ENCODE data around the gene GID4.

Gene GID4

GRCh38 chr17:18027280-18027679, 11.9 kb upstream of the GID4 start:
- H4K91ac ChIP-seq (ENCODE audit: low read depth, low read length), result no peak overlapping the region
- no peak overlapping the region for H4K8ac ChIP-seq (ENCODE audit: low read depth, low read length)
- no peak overlapping the region for H3K9ac ChIP-seq (ENCODE audit: low read length)
- H3K79me1 ChIP-seq (ENCODE audit: low read length), result no peaks in the 10 kb centered on the region
- H2BK120ac ChIP-seq (ENCODE audit: insufficient read depth, low read length, poor library complexity), result no peak overlapping the region
- H3K9me3 ChIP-seq (ENCODE audit: insufficient read depth, low read depth, low read length), result no peaks in the 10 kb centered on the region
- H3K18ac ChIP-seq (ENCODE audit: low read length), result no peak overlapping the region
- no peak overlapping the region for H2BK5ac ChIP-seq (ENCODE audit: low read depth, low read length, poor library complexity)
- WGBS (ENCODE audit: extremely low coverage, insufficient coverage, insufficient read length), result no CpG with 5 or more reads among the region's 6 CpGs
- H3K4me1 ChIP-seq (ENCODE audit: control insufficient read depth in 1 of 2, insufficient read depth in 2 of 2, low read length in 2 of 2), result peaks cover 10 to 16% of the 10 kb centered on the region in 2 experiments
- H2AK5ac ChIP-seq (ENCODE audit: low read length), result no peak overlapping the region
- H2AFZ ChIP-seq (ENCODE audit: insufficient read depth, low read length, poor library complexity), result no peak overlapping the region
- H3K4me3 ChIP-seq (ENCODE audit: low read depth, low read length), result no peak overlapping the region
- H3K4ac ChIP-seq (ENCODE audit: low read depth, low read length), result no peak overlapping the region
- no peak overlapping the region for H4K12ac ChIP-seq (ENCODE audit: low read depth, low read length)
- H3K79me2 ChIP-seq (ENCODE audit: control insufficient read depth, insufficient read depth, low read length, poor library complexity), result peaks cover 2% of the 10 kb centered on the region
- peaks cover 3 to 6% of the 10 kb centered on the region in 2 experiments for H3K36me3 ChIP-seq (ENCODE audit: control insufficient read depth in 1 of 2, insufficient read depth in 2 of 2, low read length in 2 of 2)
- no peaks in the 10 kb centered on the region for H3K27me3 ChIP-seq (ENCODE audit: insufficient read depth, low read length)
- H3K23ac ChIP-seq (ENCODE audit: low read length), result no peak overlapping the region
- no peak overlapping the region for H2BK12ac ChIP-seq (ENCODE audit: low read length)
- H3K4me2 ChIP-seq (ENCODE audit: low read length), result no peak overlapping the region
- H3K14ac ChIP-seq (ENCODE audit: low read length), result no peak overlapping the region
- no peak overlapping the region for H3K27ac ChIP-seq (ENCODE audit: low read depth, low read length)
- DNase-seq, result no peak

- Histone ChIP-seq H2AFZ (ENCODE audit: insufficient read depth, low read length, poor library complexity) (no peak overlapping the region), H3K4me1 (ENCODE audit: control insufficient read depth in 1 of 2, insufficient read depth in 2 of 2, low read length in 2 of 2) (peaks cover 13 to 19% of the 10 kb centered on the region in 2 experiments), H3K14ac (ENCODE audit: low read length) (no peak overlapping the region), H3K79me2 (ENCODE audit: control insufficient read depth, insufficient read depth, low read length, poor library complexity) (peaks cover 5% of the 10 kb centered on the region), H2AK5ac (ENCODE audit: low read length) (peak overlapping the region; percentile 81), H3K23ac (ENCODE audit: low read length) (no peak overlapping the region), H2BK5ac (ENCODE audit: low read depth, low read length, poor library complexity) (peak overlapping the region; percentile 46), H4K12ac (ENCODE audit: low read depth, low read length) (no peak overlapping the region), H3K4me2 (ENCODE audit: low read length) (no peak overlapping the region), H3K4me3 (ENCODE audit: low read depth, low read length) (no peak overlapping the region), H3K27me3 (ENCODE audit: insufficient read depth, low read length) (no peaks in the 10 kb centered on the region), H3K79me1 (ENCODE audit: low read length) (peaks cover 7% of the 10 kb centered on the region), H3K4ac (ENCODE audit: low read depth, low read length) (no peak overlapping the region), H3K18ac (ENCODE audit: low read length) (peak overlapping the region; percentile 55), H3K9me3 (ENCODE audit: insufficient read depth, low read depth, low read length) (no peaks in the 10 kb centered on the region), H2BK12ac (ENCODE audit: low read length) (peak overlapping the region; percentile 41), H4K8ac (ENCODE audit: low read depth, low read length) (peak overlapping the region; percentile 28), H3K9ac (ENCODE audit: low read length) (no peak overlapping the region), H4K91ac (ENCODE audit: low read depth, low read length) (peak overlapping the region; percentile 38), H3K36me3 (ENCODE audit: control insufficient read depth in 1 of 2, insufficient read depth in 2 of 2, low read length in 2 of 2) (peaks cover 3 to 6% of the 10 kb centered on the region in 2 experiments), H3K27ac (ENCODE audit: low read depth, low read length) (no peak overlapping the region), H2BK120ac (ENCODE audit: insufficient read depth, low read length, poor library complexity) (no peak overlapping the region)
- no peak for DNase-seq
- no CpG with 5 or more reads among the region's 11 CpGs for WGBS (ENCODE audit: extremely low coverage, insufficient coverage, insufficient read length)
Measured at GRCh38 chr17:18028114-18028951, 10.9 kb upstream of the GID4 start.

GRCh38 chr17:18028952-18029540, 10.2 kb upstream of the GID4 start:
- no peak overlapping the region for H3K4me3 ChIP-seq (ENCODE audit: low read depth, low read length)
- no peak overlapping the region for H3K4me2 ChIP-seq (ENCODE audit: low read length)
- H3K14ac ChIP-seq (ENCODE audit: low read length), result no peak overlapping the region
- H3K9ac ChIP-seq (ENCODE audit: low read length), result no peak overlapping the region
- DNase-seq, result no peak
- no peaks in the 10 kb centered on the region for H3K9me3 ChIP-seq (ENCODE audit: insufficient read depth, low read depth, low read length)
- no peak overlapping the region for H3K23ac ChIP-seq (ENCODE audit: low read length)
- no peak overlapping the region for H3K27ac ChIP-seq (ENCODE audit: low read depth, low read length)
- H3K4me1 ChIP-seq (ENCODE audit: control insufficient read depth in 1 of 2, insufficient read depth in 2 of 2, low read length in 2 of 2), result peaks cover 13 to 19% of the 10 kb centered on the region in 2 experiments
- no peak overlapping the region for H2AFZ ChIP-seq (ENCODE audit: insufficient read depth, low read length, poor library complexity)
- H2BK5ac ChIP-seq (ENCODE audit: low read depth, low read length, poor library complexity), result no peak overlapping the region
- peak overlapping the region; percentile 6 for H2BK12ac ChIP-seq (ENCODE audit: low read length)
- H3K79me2 ChIP-seq (ENCODE audit: control insufficient read depth, insufficient read depth, low read length, poor library complexity), result peaks cover 5% of the 10 kb centered on the region
- no peak overlapping the region for H3K4ac ChIP-seq (ENCODE audit: low read depth, low read length)
- no peak overlapping the region for H4K12ac ChIP-seq (ENCODE audit: low read depth, low read length)
- H2BK120ac ChIP-seq (ENCODE audit: insufficient read depth, low read length, poor library complexity), result no peak overlapping the region
- H3K79me1 ChIP-seq (ENCODE audit: low read length), result peaks cover 7% of the 10 kb centered on the region
- H4K91ac ChIP-seq (ENCODE audit: low read depth, low read length), result peak overlapping the region; percentile 38
- H2AK5ac ChIP-seq (ENCODE audit: low read length), result no peak overlapping the region
- no CpG with 5 or more reads among the region's 8 CpGs for WGBS (ENCODE audit: extremely low coverage, insufficient coverage, insufficient read length)
- no peaks in the 10 kb centered on the region for H3K27me3 ChIP-seq (ENCODE audit: insufficient read depth, low read length)
- H3K36me3 ChIP-seq (ENCODE audit: control insufficient read depth in 1 of 2, insufficient read depth in 2 of 2, low read length in 2 of 2), result peaks cover 3 to 6% of the 10 kb centered on the region in 2 experiments
- no peak overlapping the region for H4K8ac ChIP-seq (ENCODE audit: low read depth, low read length)
- no peak overlapping the region for H3K18ac ChIP-seq (ENCODE audit: low read length)

- no peaks in the 10 kb centered on the region for H3K9me3 ChIP-seq (ENCODE audit: insufficient read depth, low read depth, low read length)
- no peaks in the 10 kb centered on the region for H3K27me3 ChIP-seq (ENCODE audit: insufficient read depth, low read length)
- H4K91ac ChIP-seq (ENCODE audit: low read depth, low read length), result peak overlapping the region; percentile 66
- peak overlapping the region; percentile 30 for H4K8ac ChIP-seq (ENCODE audit: low read depth, low read length)
- H2AK5ac ChIP-seq (ENCODE audit: low read length), result peak overlapping the region; percentile 69
- WGBS (ENCODE audit: extremely low coverage, insufficient coverage, insufficient read length), result no CpG with 5 or more reads among the region's 2 CpGs
- no peak for DNase-seq
- peak overlapping the region; percentile 91 for H3K18ac ChIP-seq (ENCODE audit: low read length)
- H3K27ac ChIP-seq (ENCODE audit: low read depth, low read length), result peak overlapping the region; percentile 70
- H3K23ac ChIP-seq (ENCODE audit: low read length), result no peak overlapping the region
- peaks cover 5% of the 10 kb centered on the region for H3K79me2 ChIP-seq (ENCODE audit: control insufficient read depth, insufficient read depth, low read length, poor library complexity)
- H2BK5ac ChIP-seq (ENCODE audit: low read depth, low read length, poor library complexity), result peak overlapping the region; percentile 88
- H2AFZ ChIP-seq (ENCODE audit: insufficient read depth, low read length, poor library complexity), result peak overlapping the region; percentile 17
- H2BK120ac ChIP-seq (ENCODE audit: insufficient read depth, low read length, poor library complexity), result peak overlapping the region; percentile 14
- no peak overlapping the region for H3K4me3 ChIP-seq (ENCODE audit: low read depth, low read length)
- H3K36me3 ChIP-seq (ENCODE audit: control insufficient read depth in 1 of 2, insufficient read depth in 2 of 2, low read length in 2 of 2), result peaks cover 3 to 6% of the 10 kb centered on the region in 2 experiments
- peaks cover 10 to 14% of the 10 kb centered on the region in 2 experiments for H3K4me1 ChIP-seq (ENCODE audit: control insufficient read depth in 1 of 2, insufficient read depth in 2 of 2, low read length in 2 of 2)
- no peak overlapping the region for H3K9ac ChIP-seq (ENCODE audit: low read length)
- no peak overlapping the region for H3K4me2 ChIP-seq (ENCODE audit: low read length)
- H3K79me1 ChIP-seq (ENCODE audit: low read length), result peaks cover 7% of the 10 kb centered on the region
- H4K12ac ChIP-seq (ENCODE audit: low read depth, low read length), result no peak overlapping the region
- H3K4ac ChIP-seq (ENCODE audit: low read depth, low read length), result no peak overlapping the region
- H3K14ac ChIP-seq (ENCODE audit: low read length), result no peak overlapping the region
- peak overlapping the region; percentile 86 for H2BK12ac ChIP-seq (ENCODE audit: low read length)
Measured at GRCh38 chr17:18031955-18032354, 7.3 kb upstream of the GID4 start.
